CD4-positive, alpha-beta T cell (primary cell): ENCODE measurements around the gene TMEM121. TPM values are rescaled to one million over a fixed set of nuclear protein-coding genes. Genes with fewer than 3 reads are reported as not detected.

ENCODE experiments used
- ATAC-seq: fragments of 200-7000 bp; cut with Tn5 transposase; one replicate; pipeline ENCODE4 v1.10.0; 2022; ENCODE audit warnings: mild to moderate bottlenecking; ENCODE audit not compliant: poor library complexity
- CTCF ChIA-PET: fragments of 350-600 bp; sonication (Branson Sonifier 250); formaldehyde crosslinking; loops from one replicate; lab custom pipeline; 2021; ENCODE audit warnings: antibody characterized with exemption, inconsistent platforms; lab: Charles Lee
- POLR2A ChIA-PET: fragments of 350-600 bp; sonication (Branson Sonifier 250); formaldehyde crosslinking; loops from one replicate; lab custom pipeline; 2021; ENCODE audit warnings: antibody characterized with exemption, inconsistent platforms; lab: Charles Lee
- DNase-seq, 14 experiments: peaks; one replicate each; pipeline ENCODE4 v3.0.0-alpha.2; 2013 to 2020; ENCODE audit warnings: mixed read lengths in 2 of 14
- H3K27ac ChIP-seq, 2 donors: one replicate each; pipeline versions ENCODE4 v1.5.1 to v1.7.0; 2013; ENCODE audit warnings: low read length in 2 of 2, low read depth in 1 of 2, mild to moderate bottlenecking in 1 of 2
- H3K27me3 ChIP-seq, 2 experiments: 1 replicate in 1 of 2; 2 replicates in 1 of 2; pipeline versions ENCODE4 v1.6.1 to v1.7.0; 2013; ENCODE audit warnings: low read length in 2 of 2, control low read depth in 1 of 2, mild to moderate bottlenecking in 1 of 2, moderate library complexity in 1 of 2; ENCODE audit not compliant: insufficient read depth in 2 of 2, control insufficient read depth in 1 of 2
- H3K36me3 ChIP-seq: one replicate; pipeline ENCODE4 v1.6.1; 2013; ENCODE audit warnings: low read length, control low read depth; ENCODE audit not compliant: insufficient read depth
- H3K4me1 ChIP-seq: one replicate; pipeline ENCODE4 v1.6.1; 2013; ENCODE audit warnings: low read length, control low read depth; ENCODE audit not compliant: insufficient read depth
- H3K4me3 ChIP-seq: one replicate; pipeline ENCODE4 v1.5.1; 2013; ENCODE audit warnings: mild to moderate bottlenecking, low read length, moderate library complexity
- H3K9me3 ChIP-seq, 2 experiments: 1 replicate in 1 of 2; 2 replicates in 1 of 2; pipeline versions ENCODE4 v1.6.1 to v1.7.0; 2013; ENCODE audit warnings: low read length in 2 of 2, mild to moderate bottlenecking in 2 of 2, control low read depth in 1 of 2, moderate library complexity in 1 of 2; ENCODE audit not compliant: control insufficient read depth in 1 of 2, insufficient read depth in 1 of 2
- H3K27ac Mint-ChIP-seq: one replicate; pipeline ENCODE4 v1.8.0; 2020; ENCODE audit warnings: mixed read lengths
- H3K27me3 Mint-ChIP-seq: one replicate; pipeline ENCODE4 v1.8.0; 2021; ENCODE audit warnings: mixed read lengths
- H3K36me3 Mint-ChIP-seq: one replicate; pipeline ENCODE4 v1.8.0; 2021; ENCODE audit warnings: low read depth, mixed read lengths
- H3K4me1 Mint-ChIP-seq: one replicate; pipeline ENCODE4 v1.8.0; 2021; ENCODE audit warnings: low read depth, mixed read lengths
- H3K4me3 Mint-ChIP-seq: one replicate; pipeline ENCODE4 v1.8.0; 2020; ENCODE audit warnings: mild to moderate bottlenecking, mixed read lengths
- H3K9me3 Mint-ChIP-seq: one replicate; pipeline ENCODE4 v1.8.0; 2020; ENCODE audit warnings: mixed read lengths
- CTCF ChIP-seq: fragments of 200-600 bp; IDR thresholded peaks from one replicate; pipeline ENCODE4 v1.8.0; 2022; ENCODE audit warnings: antibody characterized with exemption, mild to moderate bottlenecking
- intact Hi-C, 2 experiments: fragments of 100-400 bp; cut with DNase I in 1 of 2; cut with micrococcal nuclease in 1 of 2; formaldehyde crosslinking; loops; one replicate each; pipeline versions ENCODE4 v1.15.1 to v1.9.0; 2023 to 2025; cut with DNase I, micrococcal nuclease
- total RNA-seq, 174 experiments: library from RNA in 2 of 174; stranded (reverse) in 2 of 174; gene quantifications; one replicate each; pipeline ENCODE4 v1.2.3 and lab custom pipeline; 2021 to 2026

Gene TMEM121
- total RNA-seq, 2 experiments from 2014 or later: 1.6 to 1.7 TPM

- ATAC-seq: no peak
- no peak overlapping the region for H3K4me3 Mint-ChIP-seq
- ChIA-PET POLR2A (no interaction called here), CTCF (no interaction called here)
- intact Hi-C loops: loop anchor here in 1 of 2 experiments (10.0 kb wide), 1 partner anchor 701 kb away; the partner anchor contains the start of gene AKT1
- no peaks in the 10 kb centered on the region for H3K9me3 ChIP-seq
- H3K4me3 ChIP-seq: no peak overlapping the region
- H3K9me3 Mint-ChIP-seq: no peaks in the 10 kb centered on the region
- H3K4me1 ChIP-seq: peaks cover 13% of the 10 kb centered on the region
- H3K27me3 ChIP-seq: no peaks in the 10 kb centered on the region
- no peaks in the 10 kb centered on the region for H3K27me3 Mint-ChIP-seq
- H3K27ac ChIP-seq: no peak overlapping the region
- no peaks in the 10 kb centered on the region for H3K36me3 Mint-ChIP-seq
- DNase-seq: peak in 1 of 14 experiments; percentile 40
- H3K4me1 Mint-ChIP-seq: no peaks in the 10 kb centered on the region
- H3K27ac Mint-ChIP-seq: no peak overlapping the region
- H3K36me3 ChIP-seq: peaks cover 13% of the 10 kb centered on the region
- no peak for TF ChIP-seq CTCF
These were observed 30.2 kb upstream of the TMEM121 start for GRCh38 chr14:105495990-105496830.

GRCh38 chr14:105496831-105497591, 29.4 kb upstream of the TMEM121 start:
- ChIA-PET CTCF (no interaction called here), POLR2A (no interaction called here)
- Mint-ChIP-seq H3K4me3 (no peak overlapping the region), H3K27me3 (no peaks in the 10 kb centered on the region), H3K9me3 (no peaks in the 10 kb centered on the region), H3K27ac (no peak overlapping the region), H3K4me1 (no peaks in the 10 kb centered on the region), H3K36me3 (no peaks in the 10 kb centered on the region)
- H3K36me3 ChIP-seq: peaks cover 13% of the 10 kb centered on the region
- DNase-seq (peak in 1 of 14 experiments; percentile 38), ATAC-seq (no peak)
- H3K27me3 ChIP-seq: no peaks in the 10 kb centered on the region
- peaks cover 6% of the 10 kb centered on the region for H3K4me1 ChIP-seq
- no peaks in the 10 kb centered on the region for H3K9me3 ChIP-seq
- H3K4me3 ChIP-seq: no peak overlapping the region
- TF ChIP-seq CTCF: no peak
- intact Hi-C loops: loop anchor here in 1 of 2 experiments (10.0 kb wide), 1 partner anchor 702 kb away; the partner anchor contains the start of gene AKT1
- H3K27ac ChIP-seq: no peak overlapping the region

GRCh38 chr14:105497671-105498429, 28.5 kb upstream of the TMEM121 start:
- peak in 1 of 14 experiments; percentile 52 for DNase-seq
- no peak for ATAC-seq
- H3K4me1 ChIP-seq: no peaks in the 10 kb centered on the region
- ChIA-PET CTCF (no interaction called here), POLR2A (no interaction called here)
- H3K4me3 Mint-ChIP-seq: no peak overlapping the region
- no peaks in the 10 kb centered on the region for H3K9me3 Mint-ChIP-seq
- peaks cover 9% of the 10 kb centered on the region for H3K36me3 ChIP-seq
- H3K27ac ChIP-seq: no peak overlapping the region
- no peaks in the 10 kb centered on the region for H3K27me3 Mint-ChIP-seq
- H3K4me3 ChIP-seq: no peak overlapping the region
- peak overlapping the region; percentile 59 for H3K27ac Mint-ChIP-seq
- no peaks in the 10 kb centered on the region for H3K4me1 Mint-ChIP-seq
- H3K9me3 ChIP-seq: no peaks in the 10 kb centered on the region
- no peaks in the 10 kb centered on the region for H3K36me3 Mint-ChIP-seq
- no peak for TF ChIP-seq CTCF
- intact Hi-C loops: loop anchor here in 1 of 2 experiments (10.0 kb wide), 1 partner anchor 703 kb away; the partner anchor contains the start of gene AKT1
- no peaks in the 10 kb centered on the region for H3K27me3 ChIP-seq
